Right lobe of liver (tissue), 4 donors: ENCODE data around the gene CFAP107.
"Not testable (repeated sequence)": the region's sequence is repeated elsewhere in the genome, so short reads cannot be mapped to it uniquely, and the experiment has no call there.

Experiments used
- POLR2A ChIP-seq: fragments of 450-650 bp; IDR thresholded peaks from one replicate; pipeline ENCODE4 v1.6.1; 2017; ENCODE audit warnings: antibody characterized with exemption, mild to moderate bottlenecking
- TF ChIP-seq, protein P1 (sequence below), 4 donors: fragments of 200-600 bp in 3 of 4; fragments of 450-650 bp in 1 of 4; IDR thresholded peaks; one replicate each; pipeline versions ENCODE4 v1.5.1 to v1.8.0; 2016 to 2022; ENCODE audit warnings: antibody characterized with exemption in 4 of 4, mild to moderate bottlenecking in 2 of 4
- donor health status: DM: no; HTN: no; CAD: no.
- donor health status: DM: no; HTN: no; CAD: no.
- donor health status: DM: no; HTN: yes; CAD: no.

DNA sequence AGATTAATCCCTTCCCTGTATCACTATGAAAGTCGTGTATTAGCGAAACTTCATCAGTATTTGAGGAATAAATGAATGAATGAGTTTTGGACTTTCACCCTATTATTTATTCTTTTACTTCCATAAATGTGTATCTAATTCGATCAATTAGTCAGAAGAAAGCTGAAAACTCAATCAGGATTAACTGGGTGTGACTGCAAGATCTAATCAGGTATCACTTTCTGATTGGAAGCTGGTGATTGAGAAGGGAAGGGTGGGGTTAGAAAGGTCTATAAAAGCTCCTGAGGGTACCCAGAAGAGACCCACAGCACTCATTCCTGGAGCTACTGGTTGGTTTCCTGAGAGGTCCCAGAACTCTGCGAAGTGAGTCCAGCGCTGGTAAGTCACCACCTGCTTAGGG lies 45.1 kb downstream of the CFAP107 start, which contains the start of gene PRAMEF1:
- TF ChIP-seq, protein P1, sequence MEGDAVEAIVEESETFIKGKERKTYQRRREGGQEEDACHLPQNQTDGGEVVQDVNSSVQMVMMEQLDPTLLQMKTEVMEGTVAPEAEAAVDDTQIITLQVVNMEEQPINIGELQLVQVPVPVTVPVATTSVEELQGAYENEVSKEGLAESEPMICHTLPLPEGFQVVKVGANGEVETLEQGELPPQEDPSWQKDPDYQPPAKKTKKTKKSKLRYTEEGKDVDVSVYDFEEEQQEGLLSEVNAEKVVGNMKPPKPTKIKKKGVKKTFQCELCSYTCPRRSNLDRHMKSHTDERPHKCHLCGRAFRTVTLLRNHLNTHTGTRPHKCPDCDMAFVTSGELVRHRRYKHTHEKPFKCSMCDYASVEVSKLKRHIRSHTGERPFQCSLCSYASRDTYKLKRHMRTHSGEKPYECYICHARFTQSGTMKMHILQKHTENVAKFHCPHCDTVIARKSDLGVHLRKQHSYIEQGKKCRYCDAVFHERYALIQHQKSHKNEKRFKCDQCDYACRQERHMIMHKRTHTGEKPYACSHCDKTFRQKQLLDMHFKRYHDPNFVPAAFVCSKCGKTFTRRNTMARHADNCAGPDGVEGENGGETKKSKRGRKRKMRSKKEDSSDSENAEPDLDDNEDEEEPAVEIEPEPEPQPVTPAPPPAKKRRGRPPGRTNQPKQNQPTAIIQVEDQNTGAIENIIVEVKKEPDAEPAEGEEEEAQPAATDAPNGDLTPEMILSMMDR (IDR thresholded peaks at IDR 0.05): not testable (repeated sequence)
- not testable (repeated sequence) for TF ChIP-seq POLR2A
